HepG2 (cell line): Measurements from ENCODE around the gene GNA12. TPM values are rescaled to one million over a fixed set of nuclear protein-coding genes. Genes with fewer than 3 reads are reported as not detected.
A peak's percentile ranks its signal among the peaks of the same experiment; 100 is the strongest.

Source experiments
- EP300 ChIP-seq, 3 experiments: sonication (generic) in 1 of 3; formaldehyde crosslinking in 1 of 3; IDR thresholded peaks; 2 replicates each; pipeline versions ENCODE4 v1.5.1 to v1.6.1; 2011 to 2020; ENCODE audit warnings: low read depth in 2 of 3, low read length in 2 of 3, borderline replicate concordance in 1 of 3, improper control_type of control experiment in 1 of 3, mild to moderate bottlenecking in 1 of 3, missing genetic modification reagents in 1 of 3, moderate library complexity in 1 of 3
- HNF4A ChIP-seq: sonication (generic); formaldehyde crosslinking; IDR thresholded peaks from 2 replicates; pipeline ENCODE4 v1.4.0; 2020; ENCODE audit warnings: missing genetic modification reagents
- KAT7 ChIP-seq: IDR thresholded peaks from 2 replicates; pipeline ENCODE4 v1.6.1; 2018; ENCODE audit warnings: borderline replicate concordance, missing compliant biosample characterization
- KDM4B ChIP-seq: sonication (generic); formaldehyde crosslinking; IDR thresholded peaks from 2 replicates; pipeline ENCODE4 v1.4.0; 2020; ENCODE audit warnings: missing genetic modification reagents
- NR2F6 ChIP-seq, 2 experiments: IDR thresholded peaks; 2 replicates each; pipeline ENCODE4 v1.6.1; 2016; ENCODE audit warnings: antibody characterized with exemption in 1 of 2, mild to moderate bottlenecking in 1 of 2
- SALL1 ChIP-seq: sonication (generic); formaldehyde crosslinking; IDR thresholded peaks from 2 replicates; pipeline ENCODE4 v1.8.0; 2022; ENCODE audit warnings: mild to moderate bottlenecking, missing genetic modification reagents
- SOX13 ChIP-seq, 3 experiments: fragments of 450-650 bp in 1 of 3; sonication (generic) in 1 of 3; formaldehyde crosslinking in 1 of 3; IDR thresholded peaks in 2 of 3; conservative IDR thresholded peaks in 1 of 3; 2 replicates each; pipeline versions ENCODE4 v1.5.0 to v1.6.1; 2016 to 2020; ENCODE audit warnings: antibody characterized with exemption in 1 of 3, mild to moderate bottlenecking in 1 of 3, missing compliant biosample characterization in 1 of 3, missing genetic modification reagents in 1 of 3, moderate library complexity in 1 of 3
- ZMAT3 ChIP-seq: sonication (generic); formaldehyde crosslinking; conservative IDR thresholded peaks from 2 replicates; pipeline ENCODE4 v1.7.0; 2021; ENCODE audit warnings: missing genetic modification reagents
- polyA plus RNA-seq, 8 experiments: library from polyadenylated mRNA; depleted of rRNA in 3 of 8; stranded (reverse) in 7 of 8; unstranded in 1 of 8; fragments of >200 nt; fragmentation: Illumina TruSeq in 4 of 8; extraction: Trizol in 4 of 8; gene quantifications; 2 replicates each; pipeline versions ENCODE4 v1.2.1 to v1.2.3, GENCODE V29; 2011 to 2016; ENCODE audit warnings: low read depth in 4 of 8, missing spikeins in 1 of 8, mixed read lengths in 1 of 8; ENCODE audit not compliant: insufficient read depth in 1 of 8
- total RNA-seq, 5 experiments: library from RNA; depleted of rRNA; stranded (reverse); fragments of >200 nt; fragmentation: Illumina TruSeq; extraction: Trizol; gene quantifications; 2 replicates each; pipeline ENCODE4 v1.2.3, GENCODE V29; 2016; ENCODE audit warnings: low read depth in 1 of 5
- TF ChIP-seq, protein P1 (sequence below): sonication (generic); formaldehyde crosslinking; IDR thresholded peaks from 2 replicates; pipeline ENCODE4 v1.4.0; 2020; ENCODE audit warnings: missing genetic modification reagents
- TF ChIP-seq, protein P2 (sequence below): sonication (generic); formaldehyde crosslinking; IDR thresholded peaks from 2 replicates; pipeline ENCODE4 v1.4.0; 2020; ENCODE audit warnings: mild to moderate bottlenecking, missing genetic modification reagents
- TF ChIP-seq, protein P3 (sequence below), 2 experiments: fragments of 450-650 bp in 1 of 2; sonication (generic) in 1 of 2; formaldehyde crosslinking; IDR thresholded peaks; 2 replicates each; pipeline versions ENCODE4 v1.5.0 to v1.8.0; 2020 to 2022; ENCODE audit warnings: mild to moderate bottlenecking in 1 of 2, missing genetic modification reagents in 1 of 2
- TF ChIP-seq, protein P4 (sequence below): sonication (generic); formaldehyde crosslinking; IDR thresholded peaks from 2 replicates; pipeline ENCODE4 v1.5.1; 2020; ENCODE audit warnings: missing genetic modification reagents, mild to moderate bottlenecking, borderline replicate concordance
- TF ChIP-seq, protein P5 (sequence below): sonication (generic); formaldehyde crosslinking; IDR thresholded peaks from 2 replicates; pipeline ENCODE4 v1.4.0; 2020; ENCODE audit warnings: missing genetic modification reagents

The GNA12 gene
- total and polyA plus RNA-seq, 2 of the 13 experiments (the other 11 are each of a cell fraction or from before 2014, with no cell fraction given): 16.2 to 50.9 TPM

DNA sequence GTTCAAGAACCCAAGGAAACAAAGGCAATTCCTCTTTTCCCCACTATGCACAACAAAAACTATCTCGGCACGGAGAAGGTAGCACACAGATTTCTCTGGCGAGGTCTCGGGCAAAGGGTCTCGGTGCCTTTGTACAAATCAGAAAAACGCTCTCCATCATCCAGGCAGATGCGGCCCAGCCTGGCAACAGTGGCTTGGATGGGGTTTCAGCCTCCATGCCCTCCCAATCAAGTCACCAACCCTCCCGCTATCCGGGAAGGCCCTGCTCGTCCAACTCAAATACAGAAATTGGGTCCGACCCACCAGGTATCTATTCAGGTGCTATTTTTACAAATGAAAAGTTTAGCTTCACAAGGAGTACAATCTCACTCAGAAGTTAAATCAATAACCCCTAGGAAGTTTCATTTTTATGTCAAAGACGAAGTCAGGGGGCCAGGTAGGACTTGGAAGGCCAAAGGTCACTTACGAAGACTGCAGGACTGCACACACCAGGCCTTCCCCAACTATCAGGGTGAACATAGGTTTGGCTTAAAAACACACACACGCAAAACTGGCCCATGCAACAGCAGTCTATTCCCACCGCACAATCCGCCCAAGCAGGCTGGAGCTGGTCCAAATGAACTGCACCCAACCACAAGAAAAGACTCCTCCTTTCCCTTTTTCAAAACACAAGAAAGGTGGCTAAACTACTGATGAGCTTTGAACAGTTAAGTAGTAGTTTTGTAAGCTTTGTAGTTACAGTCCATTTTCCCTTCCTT lies 43.0 kb downstream of the GNA12 start (continued):
- 0 out of 4 replicates have a peak, but pooled peaks of 1 of the 2 experiments have one; percentile 44 for TF ChIP-seq EP300 (IDR thresholded peaks at IDR 0.05; ENCODE audit: low read depth in 2 of 2, low read length in 2 of 2)
- no peak for TF ChIP-seq EP300 (CRISPR knock-in tag; IDR thresholded peaks at IDR 0.05; ENCODE audit: borderline replicate concordance)
- TF ChIP-seq, protein P1, sequence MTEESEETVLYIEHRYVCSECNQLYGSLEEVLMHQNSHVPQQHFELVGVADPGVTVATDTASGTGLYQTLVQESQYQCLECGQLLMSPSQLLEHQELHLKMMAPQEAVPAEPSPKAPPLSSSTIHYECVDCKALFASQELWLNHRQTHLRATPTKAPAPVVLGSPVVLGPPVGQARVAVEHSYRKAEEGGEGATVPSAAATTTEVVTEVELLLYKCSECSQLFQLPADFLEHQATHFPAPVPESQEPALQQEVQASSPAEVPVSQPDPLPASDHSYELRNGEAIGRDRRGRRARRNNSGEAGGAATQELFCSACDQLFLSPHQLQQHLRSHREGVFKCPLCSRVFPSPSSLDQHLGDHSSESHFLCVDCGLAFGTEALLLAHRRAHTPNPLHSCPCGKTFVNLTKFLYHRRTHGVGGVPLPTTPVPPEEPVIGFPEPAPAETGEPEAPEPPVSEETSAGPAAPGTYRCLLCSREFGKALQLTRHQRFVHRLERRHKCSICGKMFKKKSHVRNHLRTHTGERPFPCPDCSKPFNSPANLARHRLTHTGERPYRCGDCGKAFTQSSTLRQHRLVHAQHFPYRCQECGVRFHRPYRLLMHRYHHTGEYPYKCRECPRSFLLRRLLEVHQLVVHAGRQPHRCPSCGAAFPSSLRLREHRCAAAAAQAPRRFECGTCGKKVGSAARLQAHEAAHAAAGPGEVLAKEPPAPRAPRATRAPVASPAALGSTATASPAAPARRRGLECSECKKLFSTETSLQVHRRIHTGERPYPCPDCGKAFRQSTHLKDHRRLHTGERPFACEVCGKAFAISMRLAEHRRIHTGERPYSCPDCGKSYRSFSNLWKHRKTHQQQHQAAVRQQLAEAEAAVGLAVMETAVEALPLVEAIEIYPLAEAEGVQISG (CRISPR knock-in tag): no peak
- TF ChIP-seq, protein P2, sequence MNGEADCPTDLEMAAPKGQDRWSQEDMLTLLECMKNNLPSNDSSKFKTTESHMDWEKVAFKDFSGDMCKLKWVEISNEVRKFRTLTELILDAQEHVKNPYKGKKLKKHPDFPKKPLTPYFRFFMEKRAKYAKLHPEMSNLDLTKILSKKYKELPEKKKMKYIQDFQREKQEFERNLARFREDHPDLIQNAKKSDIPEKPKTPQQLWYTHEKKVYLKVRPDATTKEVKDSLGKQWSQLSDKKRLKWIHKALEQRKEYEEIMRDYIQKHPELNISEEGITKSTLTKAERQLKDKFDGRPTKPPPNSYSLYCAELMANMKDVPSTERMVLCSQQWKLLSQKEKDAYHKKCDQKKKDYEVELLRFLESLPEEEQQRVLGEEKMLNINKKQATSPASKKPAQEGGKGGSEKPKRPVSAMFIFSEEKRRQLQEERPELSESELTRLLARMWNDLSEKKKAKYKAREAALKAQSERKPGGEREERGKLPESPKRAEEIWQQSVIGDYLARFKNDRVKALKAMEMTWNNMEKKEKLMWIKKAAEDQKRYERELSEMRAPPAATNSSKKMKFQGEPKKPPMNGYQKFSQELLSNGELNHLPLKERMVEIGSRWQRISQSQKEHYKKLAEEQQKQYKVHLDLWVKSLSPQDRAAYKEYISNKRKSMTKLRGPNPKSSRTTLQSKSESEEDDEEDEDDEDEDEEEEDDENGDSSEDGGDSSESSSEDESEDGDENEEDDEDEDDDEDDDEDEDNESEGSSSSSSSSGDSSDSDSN (CRISPR knock-in tag): peak; percentile 36; the same call in 1 of the 2 replicates
- peak; percentile 45; the same call in 1 of the 2 replicates for TF ChIP-seq SALL1 (CRISPR knock-in tag)
- TF ChIP-seq, protein P3, sequence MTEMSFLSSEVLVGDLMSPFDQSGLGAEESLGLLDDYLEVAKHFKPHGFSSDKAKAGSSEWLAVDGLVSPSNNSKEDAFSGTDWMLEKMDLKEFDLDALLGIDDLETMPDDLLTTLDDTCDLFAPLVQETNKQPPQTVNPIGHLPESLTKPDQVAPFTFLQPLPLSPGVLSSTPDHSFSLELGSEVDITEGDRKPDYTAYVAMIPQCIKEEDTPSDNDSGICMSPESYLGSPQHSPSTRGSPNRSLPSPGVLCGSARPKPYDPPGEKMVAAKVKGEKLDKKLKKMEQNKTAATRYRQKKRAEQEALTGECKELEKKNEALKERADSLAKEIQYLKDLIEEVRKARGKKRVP (CRISPR knock-in tag; IDR thresholded peaks at IDR 0.05): no peak
- TF ChIP-seq SOX13 (IDR thresholded peaks at IDR 0.05): no peak
- 0 out of 4 replicates have a peak, but pooled peaks of 1 of the 2 experiments have one; percentile 44 for TF ChIP-seq SOX13 (CRISPR knock-in tag; conservative IDR thresholded peaks at IDR 0.05 in 1 of 2, IDR thresholded peaks at IDR 0.05 in 1 of 2)
- TF ChIP-seq KDM4B (CRISPR knock-in tag): no peak
- peak; percentile 21; the same call in 1 of the 2 replicates for TF ChIP-seq NR2F6 (IDR thresholded peaks at IDR 0.05)
- TF ChIP-seq NR2F6 (CRISPR knock-in tag; IDR thresholded peaks at IDR 0.05): no peak
- TF ChIP-seq KAT7 (CRISPR knock-in tag): 0 out of 2 replicates have a peak, but pooled peaks have one; percentile 13
- 0 out of 2 replicates have a peak, but pooled peaks have one; percentile 39 for TF ChIP-seq HNF4A (CRISPR knock-in tag)
- TF ChIP-seq, protein P4, sequence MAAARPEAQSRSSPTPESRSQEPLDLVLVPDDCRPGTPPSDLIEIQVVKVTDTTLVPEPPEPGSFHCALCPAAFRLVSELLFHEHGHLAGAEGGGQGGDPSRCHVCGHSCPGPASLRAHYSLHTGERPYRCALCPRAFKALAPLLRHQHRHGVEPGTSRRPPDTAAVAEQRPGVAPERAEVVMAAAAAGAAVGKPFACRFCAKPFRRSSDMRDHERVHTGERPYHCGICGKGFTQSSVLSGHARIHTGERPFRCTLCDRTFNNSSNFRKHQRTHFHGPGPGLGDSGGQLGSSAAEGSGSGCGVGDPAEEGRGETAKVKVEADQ (CRISPR knock-in tag): no peak
- TF ChIP-seq ZMAT3 (CRISPR knock-in tag): no peak
- TF ChIP-seq, protein P5, sequence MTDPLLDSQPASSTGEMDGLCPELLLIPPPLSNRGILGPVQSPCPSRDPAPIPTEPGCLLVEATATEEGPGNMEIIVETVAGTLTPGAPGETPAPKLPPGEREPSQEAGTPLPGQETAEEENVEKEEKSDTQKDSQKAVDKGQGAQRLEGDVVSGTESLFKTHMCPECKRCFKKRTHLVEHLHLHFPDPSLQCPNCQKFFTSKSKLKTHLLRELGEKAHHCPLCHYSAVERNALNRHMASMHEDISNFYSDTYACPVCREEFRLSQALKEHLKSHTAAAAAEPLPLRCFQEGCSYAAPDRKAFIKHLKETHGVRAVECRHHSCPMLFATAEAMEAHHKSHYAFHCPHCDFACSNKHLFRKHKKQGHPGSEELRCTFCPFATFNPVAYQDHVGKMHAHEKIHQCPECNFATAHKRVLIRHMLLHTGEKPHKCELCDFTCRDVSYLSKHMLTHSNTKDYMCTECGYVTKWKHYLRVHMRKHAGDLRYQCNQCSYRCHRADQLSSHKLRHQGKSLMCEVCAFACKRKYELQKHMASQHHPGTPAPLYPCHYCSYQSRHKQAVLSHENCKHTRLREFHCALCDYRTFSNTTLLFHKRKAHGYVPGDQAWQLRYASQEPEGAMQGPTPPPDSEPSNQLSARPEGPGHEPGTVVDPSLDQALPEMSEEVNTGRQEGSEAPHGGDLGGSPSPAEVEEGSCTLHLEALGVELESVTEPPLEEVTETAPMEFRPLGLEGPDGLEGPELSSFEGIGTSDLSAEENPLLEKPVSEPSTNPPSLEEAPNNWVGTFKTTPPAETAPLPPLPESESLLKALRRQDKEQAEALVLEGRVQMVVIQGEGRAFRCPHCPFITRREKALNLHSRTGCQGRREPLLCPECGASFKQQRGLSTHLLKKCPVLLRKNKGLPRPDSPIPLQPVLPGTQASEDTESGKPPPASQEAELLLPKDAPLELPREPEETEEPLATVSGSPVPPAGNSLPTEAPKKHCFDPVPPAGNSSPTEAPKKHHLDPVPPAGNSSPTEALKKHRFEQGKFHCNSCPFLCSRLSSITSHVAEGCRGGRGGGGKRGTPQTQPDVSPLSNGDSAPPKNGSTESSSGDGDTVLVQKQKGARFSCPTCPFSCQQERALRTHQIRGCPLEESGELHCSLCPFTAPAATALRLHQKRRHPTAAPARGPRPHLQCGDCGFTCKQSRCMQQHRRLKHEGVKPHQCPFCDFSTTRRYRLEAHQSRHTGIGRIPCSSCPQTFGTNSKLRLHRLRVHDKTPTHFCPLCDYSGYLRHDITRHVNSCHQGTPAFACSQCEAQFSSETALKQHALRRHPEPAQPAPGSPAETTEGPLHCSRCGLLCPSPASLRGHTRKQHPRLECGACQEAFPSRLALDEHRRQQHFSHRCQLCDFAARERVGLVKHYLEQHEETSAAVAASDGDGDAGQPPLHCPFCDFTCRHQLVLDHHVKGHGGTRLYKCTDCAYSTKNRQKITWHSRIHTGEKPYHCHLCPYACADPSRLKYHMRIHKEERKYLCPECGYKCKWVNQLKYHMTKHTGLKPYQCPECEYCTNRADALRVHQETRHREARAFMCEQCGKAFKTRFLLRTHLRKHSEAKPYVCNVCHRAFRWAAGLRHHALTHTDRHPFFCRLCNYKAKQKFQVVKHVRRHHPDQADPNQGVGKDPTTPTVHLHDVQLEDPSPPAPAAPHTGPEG (CRISPR knock-in tag): no peak
